Skeletal muscle satellite cell (primary cell): Measurements from ENCODE around the gene ZCCHC12. TPM values are rescaled to one million over a fixed set of nuclear protein-coding genes. Genes with fewer than 3 reads are reported as not detected.
A peak's percentile ranks its signal among the peaks of the same experiment; 100 is the strongest.
"Not testable (repeated sequence)": the region's sequence is repeated elsewhere in the genome, so short reads cannot be mapped to it uniquely, and the experiment has no call there.

Source experiments
- H3K27me3 ChIP-seq: 2 replicates; pipeline ENCODE4 v1.7.0; 2013; ENCODE audit warnings: low read length; ENCODE audit not compliant: control insufficient read depth, insufficient read depth
- H3K36me3 ChIP-seq: 2 replicates; pipeline ENCODE4 v1.7.0; 2013; ENCODE audit warnings: mild to moderate bottlenecking, control low read depth, low read length; ENCODE audit not compliant: insufficient read depth
- H3K4me1 ChIP-seq: 2 replicates; pipeline ENCODE4 v1.7.0; 2013; ENCODE audit warnings: low read length; ENCODE audit not compliant: control insufficient read depth, insufficient read depth
- H3K4me2 ChIP-seq: 2 replicates; pipeline ENCODE4 v1.7.0; 2013; ENCODE audit warnings: mild to moderate bottlenecking, low read length
- H3K4me3 ChIP-seq: 2 replicates; pipeline ENCODE4 v1.7.0; 2013; ENCODE audit warnings: low read length
- H3K9ac ChIP-seq: 2 replicates; pipeline ENCODE4 v1.7.0; 2013; ENCODE audit warnings: mild to moderate bottlenecking, low read depth, low read length, moderate library complexity
- H3K9me3 ChIP-seq: replicated peaks from 2 replicates; pipeline ENCODE4 v1.7.0; 2013; ENCODE audit warnings: mild to moderate bottlenecking, control low read depth, low read length
- total RNA-seq: library from RNA; depleted of rRNA; stranded (reverse); fragments of >200 nt; gene quantifications from 2 replicates; pipeline ENCODE4 v1.2.3, GENCODE V29; 2012; rRNA removed

ZCCHC12 gene
- total RNA-seq = not detected in 2 replicates

GRCh38 chrX:118823263-118824172, at the start of gene ZCCHC12:
ZCCHC12 (plus strand) TSS chrX:118823824; CDS start chrX:118825245, 1,421 bp downstream.
- Histone ChIP-seq H3K9ac (no peak within 1 kb of the TSS), H3K4me1 (peaks cover 3% of the 10 kb centered on the region), H3K4me2 (peak within 1 kb of the TSS; percentile 81), H3K36me3 (no peaks in the 10 kb centered on the region), H3K27me3 (peaks cover 36% of the 10 kb centered on the region), H3K9me3 (no peaks in the 10 kb centered on the region), H3K4me3 (peak within 1 kb of the TSS; percentile 52)

GRCh38 chrX:118779581-118779980, 44.0 kb upstream of the ZCCHC12 start:
- Histone ChIP-seq H3K4me3 (no peak overlapping the region), H3K4me1 (no peaks in the 10 kb centered on the region), H3K9ac (no peak overlapping the region), H3K9me3 (no peaks in the 10 kb centered on the region), H3K27me3 (no peaks in the 10 kb centered on the region), H3K4me2 (no peak overlapping the region), H3K36me3 (no peaks in the 10 kb centered on the region)

- no peak overlapping the region for H3K4me3 ChIP-seq
- H3K36me3 ChIP-seq = no peaks in the 10 kb centered on the region
- no peaks in the 10 kb centered on the region for H3K4me1 ChIP-seq
- no peak overlapping the region for H3K9ac ChIP-seq
- H3K4me2 ChIP-seq = no peak overlapping the region
- no peaks in the 10 kb centered on the region for H3K9me3 ChIP-seq
- H3K27me3 ChIP-seq = no peaks in the 10 kb centered on the region
These were observed 43.1 kb upstream of the ZCCHC12 start for GRCh38 chrX:118780509-118780908.

GRCh38 chrX:118780911-118781310, 42.7 kb upstream of the ZCCHC12 start:
- Histone ChIP-seq H3K4me3 (no peak overlapping the region), H3K27me3 (no peaks in the 10 kb centered on the region), H3K36me3 (no peaks in the 10 kb centered on the region), H3K4me2 (no peak overlapping the region), H3K9ac (no peak overlapping the region), H3K4me1 (no peaks in the 10 kb centered on the region), H3K9me3 (no peaks in the 10 kb centered on the region)

- Histone ChIP-seq H3K9me3 (no peaks in the 10 kb centered on the region), H3K4me3 (no peak overlapping the region), H3K27me3 (no peaks in the 10 kb centered on the region), H3K4me1 (no peaks in the 10 kb centered on the region), H3K4me2 (no peak overlapping the region), H3K36me3 (no peaks in the 10 kb centered on the region), H3K9ac (no peak overlapping the region)
These were observed 27.9 kb upstream of the ZCCHC12 start for GRCh38 chrX:118795528-118796280.

- Histone ChIP-seq H3K27me3 (no peaks in the 10 kb centered on the region), H3K4me1 (no peaks in the 10 kb centered on the region)
These were observed 20.8 kb upstream of the ZCCHC12 start for GRCh38 chrX:118802857-118803256.

GRCh38 chrX:118807151-118808017, 16.2 kb upstream of the ZCCHC12 start:
- no peaks in the 10 kb centered on the region for H3K27me3 ChIP-seq
- no peak overlapping the region for H3K4me2 ChIP-seq
- no peak overlapping the region for H3K9ac ChIP-seq
- no peaks in the 10 kb centered on the region for H3K4me1 ChIP-seq
- no peak overlapping the region for H3K4me3 ChIP-seq
- no peaks in the 10 kb centered on the region for H3K9me3 ChIP-seq
- H3K36me3 ChIP-seq = no peaks in the 10 kb centered on the region

More at GRCh38 chrX:118802857-118803256, 20.8 kb upstream of the ZCCHC12 start:
- Histone ChIP-seq H3K36me3 (no peaks in the 10 kb centered on the region), H3K9me3 (no peaks in the 10 kb centered on the region), H3K4me3 (no peak overlapping the region), H3K4me2 (no peak overlapping the region), H3K9ac (no peak overlapping the region)

GRCh38 chrX:118817257-118817656, 6.4 kb upstream of the ZCCHC12 start:
- H3K4me2 ChIP-seq, H3K4me1 ChIP-seq, H3K9me3 ChIP-seq, H3K27me3 ChIP-seq, H3K9ac ChIP-seq, H3K36me3 ChIP-seq, H3K4me3 ChIP-seq: not testable (repeated sequence)

- Histone ChIP-seq H3K9me3 (no peaks in the 10 kb centered on the region), H3K4me3 (peak overlapping the region; percentile 52), H3K4me1 (peaks cover 3% of the 10 kb centered on the region), H3K27me3 (peaks cover 39% of the 10 kb centered on the region), H3K36me3 (no peaks in the 10 kb centered on the region), H3K4me2 (peak overlapping the region; percentile 81), H3K9ac (no peak overlapping the region)
These were observed 628 bp downstream of the ZCCHC12 start for GRCh38 chrX:118824173-118824730.

GRCh38 chrX:118825227-118825626, 1.6 kb downstream of the ZCCHC12 start:
- Histone ChIP-seq H3K4me1 (peaks cover 3% of the 10 kb centered on the region), H3K27me3 (peaks cover 42% of the 10 kb centered on the region), H3K4me3 (no peak overlapping the region), H3K4me2 (no peak overlapping the region), H3K9me3 (no peaks in the 10 kb centered on the region), H3K9ac (no peak overlapping the region), H3K36me3 (no peaks in the 10 kb centered on the region)
